Liver (tissue), 3 donors: ENCODE data around the gene CHD8.

Experiments used
- EGR1 ChIP-seq, 2 donors: IDR thresholded peaks; 2 replicates each; pipeline ENCODE4 v1.6.1; 2016 to 2018; ENCODE audit warnings: antibody characterized with exemption in 2 of 2, low read depth in 2 of 2
- HNF4G ChIP-seq: IDR thresholded peaks from 2 replicates; pipeline ENCODE4 v1.6.1; 2016; ENCODE audit warnings: antibody characterized with exemption
- RAD21 ChIP-seq, 2 donors: IDR thresholded peaks; 2 replicates each; pipeline ENCODE4 v1.6.1; 2016; ENCODE audit warnings: antibody characterized with exemption in 2 of 2, mild to moderate bottlenecking in 2 of 2
- SP1 ChIP-seq: IDR thresholded peaks from 2 replicates; pipeline ENCODE4 v1.6.1; 2018; ENCODE audit warnings: antibody characterized with exemption, mild to moderate bottlenecking
- TAF1 ChIP-seq: conservative IDR thresholded peaks from 2 replicates; pipeline ENCODE4 v1.6.1; 2016; ENCODE audit warnings: antibody characterized with exemption, mild to moderate bottlenecking
- YY1 ChIP-seq: IDR thresholded peaks from 2 replicates; pipeline ENCODE4 v1.6.1; 2016; ENCODE audit warnings: antibody characterized with exemption, mild to moderate bottlenecking
- TF ChIP-seq, protein P1 (sequence below): fragments of 150-350 bp; IDR thresholded peaks from 2 replicates; pipeline ENCODE4 v1.5.1; 2017; ENCODE audit warnings: improper control_type of control experiment, low read depth, low read length; ENCODE audit not compliant: missing input control
- donor health status: healthy.
- donor health status: healthy.

DNA sequence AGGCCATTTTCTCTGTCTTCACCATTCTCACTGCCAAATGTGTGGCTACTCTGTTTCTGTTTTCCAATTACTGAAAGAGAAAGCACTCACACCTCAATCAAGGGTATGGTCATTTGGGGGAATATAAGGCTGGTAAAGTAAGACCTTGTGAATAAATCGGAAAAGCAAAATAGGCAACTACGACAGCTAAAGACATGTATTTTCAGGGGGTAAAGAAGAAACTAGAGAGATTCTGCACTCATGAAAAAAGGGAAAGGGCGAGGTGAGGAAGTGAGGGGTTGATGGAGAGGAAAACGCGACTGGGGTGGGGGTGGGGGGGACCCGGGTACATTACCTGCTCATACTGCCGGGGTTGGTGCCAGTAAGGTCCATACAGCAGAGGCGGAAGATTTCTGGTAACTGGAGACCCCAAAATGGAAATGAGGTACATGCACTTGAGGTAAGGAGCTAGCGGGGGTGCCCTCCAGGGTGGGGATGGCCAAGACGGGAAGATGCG is 19.3 kb downstream of the CHD8 start:
- TF ChIP-seq, protein P1, sequence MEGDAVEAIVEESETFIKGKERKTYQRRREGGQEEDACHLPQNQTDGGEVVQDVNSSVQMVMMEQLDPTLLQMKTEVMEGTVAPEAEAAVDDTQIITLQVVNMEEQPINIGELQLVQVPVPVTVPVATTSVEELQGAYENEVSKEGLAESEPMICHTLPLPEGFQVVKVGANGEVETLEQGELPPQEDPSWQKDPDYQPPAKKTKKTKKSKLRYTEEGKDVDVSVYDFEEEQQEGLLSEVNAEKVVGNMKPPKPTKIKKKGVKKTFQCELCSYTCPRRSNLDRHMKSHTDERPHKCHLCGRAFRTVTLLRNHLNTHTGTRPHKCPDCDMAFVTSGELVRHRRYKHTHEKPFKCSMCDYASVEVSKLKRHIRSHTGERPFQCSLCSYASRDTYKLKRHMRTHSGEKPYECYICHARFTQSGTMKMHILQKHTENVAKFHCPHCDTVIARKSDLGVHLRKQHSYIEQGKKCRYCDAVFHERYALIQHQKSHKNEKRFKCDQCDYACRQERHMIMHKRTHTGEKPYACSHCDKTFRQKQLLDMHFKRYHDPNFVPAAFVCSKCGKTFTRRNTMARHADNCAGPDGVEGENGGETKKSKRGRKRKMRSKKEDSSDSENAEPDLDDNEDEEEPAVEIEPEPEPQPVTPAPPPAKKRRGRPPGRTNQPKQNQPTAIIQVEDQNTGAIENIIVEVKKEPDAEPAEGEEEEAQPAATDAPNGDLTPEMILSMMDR, result no peak
- no peak for TF ChIP-seq RAD21 (IDR thresholded peaks at IDR 0.05)
- no peak for TF ChIP-seq EGR1 (IDR thresholded peaks at IDR 0.05; ENCODE audit: low read depth in 2 of 2)
- no peak for TF ChIP-seq YY1
- no peak for TF ChIP-seq TAF1
- no peak for TF ChIP-seq HNF4G
- TF ChIP-seq SP1, result no peak
